Nephron progenitor cell (in vitro differentiated cells): ENCODE results near the gene TMPRSS15.

ENCODE experiments used
- DNase-seq: peaks from one replicate; pipeline ENCODE4 v3.0.0; 2021
- H3K27ac Mint-ChIP-seq: 2 replicates; pipeline ENCODE4 v1.8.0; 2021; ENCODE audit warnings: mild to moderate bottlenecking, moderate library complexity, mixed read lengths
- H3K27me3 Mint-ChIP-seq: 2 replicates; pipeline ENCODE4 v1.8.0; 2021; ENCODE audit warnings: mild to moderate bottlenecking, low read depth, mixed read lengths; ENCODE audit not compliant: poor library complexity
- H3K36me3 Mint-ChIP-seq: 2 replicates; pipeline ENCODE4 v1.8.0; 2021; ENCODE audit warnings: low read depth, mixed read lengths
- H3K4me1 Mint-ChIP-seq: 2 replicates; pipeline ENCODE4 v1.8.0; 2021; ENCODE audit warnings: mixed read lengths
- H3K4me3 Mint-ChIP-seq: 2 replicates; pipeline ENCODE4 v1.8.0; 2021; ENCODE audit warnings: mild to moderate bottlenecking, moderate library complexity, mixed read lengths
- H3K9me3 Mint-ChIP-seq: 2 replicates; pipeline ENCODE4 v1.8.0; 2021; ENCODE audit warnings: mild to moderate bottlenecking, moderate library complexity, mixed read lengths
- CTCF ChIP-seq: fragments of 200-600 bp; sonication (generic); IDR thresholded peaks from 2 replicates; pipeline ENCODE4 v1.5.0; 2021; ENCODE audit warnings: antibody characterized with exemption

Gene TMPRSS15

DNA sequence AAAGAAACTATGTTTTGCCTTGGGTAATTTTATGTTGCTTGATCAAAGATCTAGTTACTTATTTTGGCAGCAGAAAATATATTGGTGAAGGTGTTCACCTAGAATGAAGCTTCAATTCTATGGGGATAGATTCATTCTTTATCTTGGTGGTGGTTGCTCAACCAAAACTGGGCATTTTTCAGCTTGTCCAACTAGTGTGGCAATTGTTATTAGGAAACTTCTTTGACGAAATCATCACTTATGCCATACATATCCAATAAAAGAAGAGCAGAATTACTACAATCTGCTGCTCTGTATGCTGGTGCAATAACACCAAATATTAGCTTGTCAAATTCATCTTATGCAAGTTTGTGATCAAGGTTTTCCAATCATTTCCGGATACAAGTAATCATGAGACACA is 26.8 kb upstream of the TMPRSS15 start:
- Mint-ChIP-seq H3K4me3 (no peak overlapping the region), H3K9me3 (peaks cover 6% of the 10 kb centered on the region), H3K4me1 (no peaks in the 10 kb centered on the region), H3K36me3 (no peaks in the 10 kb centered on the region), H3K27ac (no peak overlapping the region), H3K27me3 (no peaks in the 10 kb centered on the region)
- no peak for DNase-seq
- no peak for TF ChIP-seq CTCF

DNA sequence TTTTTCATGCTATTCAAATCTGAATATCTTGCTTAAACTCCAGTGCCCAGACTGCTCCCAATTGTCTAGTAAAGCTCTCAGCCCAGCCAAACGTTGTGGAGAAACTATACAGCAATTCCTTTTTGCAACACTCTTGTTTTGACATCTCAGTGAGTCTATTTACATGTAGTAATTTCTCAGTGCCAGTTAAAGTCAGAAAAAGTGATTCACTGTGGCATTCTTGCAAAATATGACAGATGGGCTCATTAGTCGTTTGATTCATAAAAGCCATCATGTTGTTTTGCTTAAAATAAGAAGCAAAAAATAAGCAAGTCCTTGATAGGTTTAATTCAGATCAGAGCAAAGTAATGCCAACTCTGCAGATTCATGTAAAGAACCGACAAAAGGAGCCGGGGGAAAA is 20.7 kb upstream of the TMPRSS15 start:
- H3K4me1 Mint-ChIP-seq = no peaks in the 10 kb centered on the region
- H3K9me3 Mint-ChIP-seq = peaks cover 6% of the 10 kb centered on the region
- TF ChIP-seq CTCF = no peak
- H3K36me3 Mint-ChIP-seq = no peaks in the 10 kb centered on the region
- no peak overlapping the region for H3K4me3 Mint-ChIP-seq
- H3K27me3 Mint-ChIP-seq = no peaks in the 10 kb centered on the region
- DNase-seq = no peak
- H3K27ac Mint-ChIP-seq = no peak overlapping the region

- Mint-ChIP-seq H3K4me1 (no peaks in the 10 kb centered on the region), H3K9me3 (no peaks in the 10 kb centered on the region), H3K36me3 (no peaks in the 10 kb centered on the region), H3K27me3 (no peaks in the 10 kb centered on the region), H3K4me3 (no peak overlapping the region), H3K27ac (no peak overlapping the region)
- DNase-seq = no peak
- no peak for TF ChIP-seq CTCF
These were observed 13.7 kb upstream of the TMPRSS15 start for GRCh38 chr21:18417141-18417790.

DNA sequence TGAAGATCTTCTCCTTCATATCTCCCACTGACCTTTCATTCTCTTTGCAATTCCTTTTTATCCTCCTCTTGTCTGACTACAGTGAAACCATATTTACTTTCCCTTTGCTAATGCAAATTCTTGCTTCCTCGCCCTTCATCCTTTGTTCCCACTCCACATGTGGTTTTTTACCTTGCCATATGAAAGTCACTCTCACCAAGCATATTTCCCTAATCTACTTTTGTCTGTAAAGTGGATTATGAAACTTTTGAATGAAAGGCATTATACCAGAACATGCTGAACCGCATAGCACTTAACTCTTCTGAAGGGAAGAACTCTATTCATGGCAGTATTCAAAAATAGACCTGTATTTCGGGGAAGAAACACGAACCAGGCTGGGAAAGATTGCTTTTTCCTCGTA is 8.0 kb upstream of the TMPRSS15 start:
- no peak for DNase-seq
- no peaks in the 10 kb centered on the region for H3K9me3 Mint-ChIP-seq
- no peaks in the 10 kb centered on the region for H3K36me3 Mint-ChIP-seq
- no peak for TF ChIP-seq CTCF
- H3K27ac Mint-ChIP-seq = no peak overlapping the region
- H3K4me3 Mint-ChIP-seq = no peak overlapping the region
- no peaks in the 10 kb centered on the region for H3K27me3 Mint-ChIP-seq
- no peaks in the 10 kb centered on the region for H3K4me1 Mint-ChIP-seq

DNA sequence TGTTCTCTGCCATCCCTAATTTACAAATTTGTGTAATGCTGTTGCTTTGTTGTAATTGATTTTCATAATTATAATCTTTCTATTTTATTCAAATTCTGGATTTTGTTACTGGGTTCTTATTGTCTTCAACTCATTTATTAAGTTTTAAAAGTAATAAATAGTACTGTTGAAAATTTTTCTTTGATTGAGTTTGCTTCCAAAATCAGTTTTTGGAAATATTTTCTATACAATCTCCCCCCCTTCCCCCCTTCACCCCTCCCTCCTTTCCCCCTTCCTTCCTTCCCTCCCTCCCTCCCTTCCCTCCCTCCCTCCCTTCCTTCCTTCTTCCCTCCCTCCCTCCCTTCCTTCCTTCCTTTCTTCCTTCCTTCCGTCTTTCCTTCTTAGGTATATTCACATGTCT is 6.0 kb upstream of the TMPRSS15 start:
- DNase-seq = no peak
- no peaks in the 10 kb centered on the region for H3K4me1 Mint-ChIP-seq
- H3K9me3 Mint-ChIP-seq = no peaks in the 10 kb centered on the region
- no peak overlapping the region for H3K4me3 Mint-ChIP-seq
- no peaks in the 10 kb centered on the region for H3K27me3 Mint-ChIP-seq
- no peaks in the 10 kb centered on the region for H3K36me3 Mint-ChIP-seq
- no peak overlapping the region for H3K27ac Mint-ChIP-seq
- no peak for TF ChIP-seq CTCF

GRCh38 chr21:18398843-18399242 is 4.7 kb downstream of the TMPRSS15 start:
- TF ChIP-seq CTCF = no peak
- Mint-ChIP-seq H3K27ac (no peak overlapping the region), H3K9me3 (peaks cover 12% of the 10 kb centered on the region), H3K27me3 (peaks cover 7% of the 10 kb centered on the region), H3K4me1 (peaks cover 6% of the 10 kb centered on the region), H3K36me3 (no peaks in the 10 kb centered on the region), H3K4me3 (no peak overlapping the region)
- no peak for DNase-seq
